K562 treated with DMSO at 1 percent for 24 hours (cell line): ENCODE data around the gene VMA21. TPM values are rescaled to one million over a fixed set of nuclear protein-coding genes. Genes with fewer than 3 reads are reported as not detected.

ENCODE experiments used
- total RNA-seq: library from RNA; unstranded; fragments of 300-600 nt; gene quantifications from 2 replicates; pipeline ENCODE4 v1.2.3, GENCODE V29; 2022; ENCODE audit warnings: low read depth; ENCODE audit not compliant: insufficient read depth

The VMA21 gene, protein sequence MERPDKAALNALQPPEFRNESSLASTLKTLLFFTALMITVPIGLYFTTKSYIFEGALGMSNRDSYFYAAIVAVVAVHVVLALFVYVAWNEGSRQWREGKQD
- total RNA-seq = 7.4 and 8.8 TPM in 2 replicates

DNA sequence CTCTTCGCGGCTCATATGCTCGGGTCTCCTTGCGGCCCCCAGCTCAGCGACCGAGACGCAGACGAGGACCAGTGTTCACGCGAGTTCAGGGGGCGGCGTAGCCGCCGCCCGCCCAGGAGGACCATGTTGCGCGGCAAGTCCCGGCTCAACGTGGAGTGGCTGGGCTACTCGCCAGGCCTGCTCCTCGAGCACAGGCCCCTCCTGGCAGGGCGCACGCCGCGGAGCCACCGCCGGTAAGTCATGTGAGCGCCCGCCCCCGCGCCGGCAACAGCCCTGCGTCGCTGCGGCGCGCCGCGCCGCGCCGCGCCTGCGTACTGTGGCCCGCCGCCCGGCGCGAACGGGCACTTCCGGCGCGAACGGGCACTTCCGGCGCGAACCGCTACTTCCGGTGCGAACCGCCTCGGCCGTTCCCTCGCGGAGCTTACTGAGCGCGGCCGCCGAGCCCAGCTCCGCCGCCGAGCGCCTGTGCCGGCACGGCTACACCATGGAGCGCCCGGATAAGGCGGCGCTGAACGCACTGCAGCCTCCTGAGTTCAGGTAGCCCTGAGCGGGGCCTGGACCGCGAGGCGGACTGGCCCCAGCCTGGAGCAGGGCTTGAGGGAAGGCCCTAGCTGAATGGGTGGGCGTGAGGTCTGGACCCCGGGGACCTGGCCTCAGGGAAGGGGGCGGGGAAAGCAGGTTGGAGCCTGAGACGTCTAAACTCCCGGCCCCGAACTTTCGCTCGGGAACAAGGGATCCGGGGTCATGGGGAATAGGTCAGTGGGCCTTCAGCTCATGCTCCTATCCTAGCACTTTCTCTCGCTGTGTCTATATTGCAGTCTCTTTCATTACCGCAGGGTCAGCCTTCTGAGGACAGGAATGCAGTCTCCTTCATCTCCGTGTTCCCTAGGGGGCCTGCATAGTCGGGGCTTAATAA, at the start of gene VMA21:
Gene VMA21, plus strand, starts transcription at position 382 of the 916 bp plus-strand sequence. Its CDS starts 103 bp downstream, at position 485.

Other genes with a start within 250 kb of the VMA21 start
- gene GPR50, start 220.6 kb upstream of the VMA21 start, total RNA-seq = 0.22 and 0.44 TPM in 2 replicates
- 8.5 TPM in 2 replicates for gene PASD1, start 166.5 kb downstream of the VMA21 start, total RNA-seq